HL-60/S4 (cell line): Measurements from ENCODE around the gene POLR3B.
"Not testable (repeated sequence)": the region's sequence is repeated elsewhere in the genome, so short reads cannot be mapped to it uniquely, and the experiment has no call there.

Experiments
- in situ Hi-C: fragments of 300-500 bp; cut with MboI; formaldehyde crosslinking; loops from 2 replicates; pipeline ENCODE4 v1.14.3; 2022; ENCODE audit warnings: low sequenced_read_pairs

Gene POLR3B

GRCh38 chr12:106342397-106343213, 14.9 kb upstream of the POLR3B start:
- in situ Hi-C loops = no loop called here

GRCh38 chr12:106343214-106343528, 14.4 kb upstream of the POLR3B start:
- in situ Hi-C loops = no loop called here

GRCh38 chr12:106344131-106344530, 13.4 kb upstream of the POLR3B start:
- in situ Hi-C loops = no loop called here

GRCh38 chr12:106345746-106346145, 11.8 kb upstream of the POLR3B start:
- in situ Hi-C loops = no loop called here

- in situ Hi-C loops = no loop called here
Measured at GRCh38 chr12:106348411-106348810, 9.1 kb upstream of the POLR3B start.

GRCh38 chr12:106353175-106353574, 4.4 kb upstream of the POLR3B start:
- in situ Hi-C loops = loop anchor here (25.0 kb wide), 1 partner anchor 559 kb away; no protein-coding TSS in a partner anchor

GRCh38 chr12:106358396-106359241, 1.1 kb downstream of the POLR3B start:
- in situ Hi-C loops = loop anchor here (25.0 kb wide), 1 partner anchor 554 kb away; no protein-coding TSS in a partner anchor

- in situ Hi-C loops = loop anchor here (25.0 kb wide), 1 partner anchor 552 kb away; no protein-coding TSS in a partner anchor
Measured at GRCh38 chr12:106359646-106360399, 2.3 kb downstream of the POLR3B start.

- in situ Hi-C loops = loop anchor here (25.0 kb wide), 1 partner anchor 552 kb away; no protein-coding TSS in a partner anchor
Measured at GRCh38 chr12:106360400-106360994, 2.9 kb downstream of the POLR3B start.

GRCh38 chr12:106362971-106363370, 5.4 kb downstream of the POLR3B start:
- in situ Hi-C loops = loop anchor here (25.0 kb wide), 1 partner anchor 549 kb away; no protein-coding TSS in a partner anchor

- in situ Hi-C loops = loop anchor here (25.0 kb wide), 1 partner anchor 548 kb away; no protein-coding TSS in a partner anchor
Measured at GRCh38 chr12:106364261-106364660, 6.7 kb downstream of the POLR3B start.

- in situ Hi-C loops = loop anchor here (25.0 kb wide), 1 partner anchor 543 kb away; no protein-coding TSS in a partner anchor
Measured at GRCh38 chr12:106369624-106370346, 12.2 kb downstream of the POLR3B start.

- in situ Hi-C loops = no loop called here
Measured at GRCh38 chr12:106378788-106379187, 21.2 kb downstream of the POLR3B start.

- in situ Hi-C loops = no loop called here
Measured at GRCh38 chr12:106380954-106381353, 23.4 kb downstream of the POLR3B start.

- in situ Hi-C loops = not testable (repeated sequence)
Measured at GRCh38 chr12:106381866-106382265, 24.3 kb downstream of the POLR3B start.

GRCh38 chr12:106386813-106387535, 29.4 kb downstream of the POLR3B start:
- in situ Hi-C loops = no loop called here

GRCh38 chr12:106387848-106388377, 30.4 kb downstream of the POLR3B start:
- in situ Hi-C loops = no loop called here

GRCh38 chr12:106389151-106389550, 31.6 kb downstream of the POLR3B start:
- in situ Hi-C loops = no loop called here

GRCh38 chr12:106392759-106393158, 35.2 kb downstream of the POLR3B start:
- in situ Hi-C loops = no loop called here
